T-helper 1 cell treated with Interleukin-12 subunit alpha and Interleukin-12 subunit beta and Interleukin-4 antibody, amounts not matched to agents 30 ng/mL and 1 ng/mL, for 36 hours (primary cell): ENCODE results near the gene MYRF. TPM values are rescaled to one million over a fixed set of nuclear protein-coding genes. Genes with fewer than 3 reads are reported as not detected.

Source experiments
- intact Hi-C: fragments of 100-400 bp; cut with micrococcal nuclease; formaldehyde crosslinking; loops from one replicate; pipeline ENCODE4 v1.15.1; 2024
- total RNA-seq: library from RNA; stranded (reverse); gene quantifications from 2 replicates; pipeline ENCODE4 v1.2.3, GENCODE V29; 2022

Gene MYRF
- total RNA-seq, 1 donor from 2014 or later: 0.83 TPM

GRCh38 chr11:61738776-61739175 is 13.7 kb upstream of the MYRF start:
- intact Hi-C loops: no loop called here

GRCh38 chr11:61739413-61739812 is 13.0 kb upstream of the MYRF start:
- intact Hi-C loops: no loop called here

GRCh38 chr11:61739966-61740365 is 12.5 kb upstream of the MYRF start:
- intact Hi-C loops: no loop called here

- intact Hi-C loops: no loop called here
Measured at GRCh38 chr11:61742391-61742790, 10.0 kb upstream of the MYRF start.

- intact Hi-C loops: no loop called here
Measured at GRCh38 chr11:61743486-61744095, 8.8 kb upstream of the MYRF start.

GRCh38 chr11:61744181-61744580 is 8.3 kb upstream of the MYRF start:
- intact Hi-C loops: no loop called here

- intact Hi-C loops: no loop called here
Measured at GRCh38 chr11:61744609-61745156, 7.8 kb upstream of the MYRF start.

GRCh38 chr11:61745781-61746441 is 6.5 kb upstream of the MYRF start:
- intact Hi-C loops: loop anchor here (2.0 kb wide), 1 partner anchor 363 kb away; no protein-coding TSS in a partner anchor

GRCh38 chr11:61746442-61747191 is 5.8 kb upstream of the MYRF start:
- intact Hi-C loops: loop anchor here (2.0 kb wide), 1 partner anchor 362 kb away; no protein-coding TSS in a partner anchor

GRCh38 chr11:61747192-61747966 is 5.1 kb upstream of the MYRF start:
- intact Hi-C loops: loop anchor here (2.0 kb wide), 1 partner anchor 361 kb away; no protein-coding TSS in a partner anchor

GRCh38 chr11:61747967-61748285 is 4.5 kb upstream of the MYRF start:
- intact Hi-C loops: loop anchor here (2.0 kb wide), 1 partner anchor 361 kb away; no protein-coding TSS in a partner anchor

GRCh38 chr11:61749591-61750217 is 2.7 kb upstream of the MYRF start:
- intact Hi-C loops: loop anchor here (5.0 kb wide), 1 partner anchor 333 kb away; no protein-coding TSS in a partner anchor

GRCh38 chr11:61750631-61751273 is 1.7 kb upstream of the MYRF start:
- intact Hi-C loops: loop anchor here (5.0 kb wide), 1 partner anchor 332 kb away; no protein-coding TSS in a partner anchor

- intact Hi-C loops: loop anchor here (5.0 kb wide), 1 partner anchor 331 kb away; no protein-coding TSS in a partner anchor
Measured at GRCh38 chr11:61751384-61751783, 1.1 kb upstream of the MYRF start.

- intact Hi-C loops: loop anchor here (1.0 to 5.0 kb wide), 2 partner anchors 23 to 329 kb away; no protein-coding TSS in a partner anchor
Measured at GRCh38 chr11:61752925-61753521, 587 bp downstream of the MYRF start.

- intact Hi-C loops: loop anchor here (5.0 kb wide), 1 partner anchor 329 kb away; no protein-coding TSS in a partner anchor
Measured at GRCh38 chr11:61753672-61754071, 1.2 kb downstream of the MYRF start.

- intact Hi-C loops: loop anchor here (5.0 kb wide), 1 partner anchor 327 kb away; no protein-coding TSS in a partner anchor
Measured at GRCh38 chr11:61754534-61755482, 2.4 kb downstream of the MYRF start.

- intact Hi-C loops: no loop called here
Measured at GRCh38 chr11:61756147-61756451, 3.7 kb downstream of the MYRF start.
